ENCODE results near the gene BMPR1A. TPM values are rescaled to one million over a fixed set of nuclear protein-coding genes. Genes with fewer than 3 reads are reported as not detected.

BMPR1A gene
- polyA plus RNA-seq, 2 of the 4 experiments (the other 2 are of a cell fraction) = 25.5 to 39.0 TPM

GRCh38 chr10:86922553-86922961 lies 166.1 kb downstream of the BMPR1A start (continued):
- no peak for TF ChIP-seq HMGXB4 (CRISPR knock-in tag; IDR thresholded peaks at IDR 0.05; ENCODE audit: borderline replicate concordance)

- POLR2A ChIA-PET = no interaction called here
- Histone ChIP-seq H3K4me2 (no peak overlapping the region), H3K4me3 (no peak overlapping the region), H3K9me3 (no peaks in the 10 kb centered on the region), H3K27ac (no peak overlapping the region), H3K4me1 (peaks cover 3% of the 10 kb centered on the region; the same call in 1 of the 3 replicates)
- ATAC-seq = no peak; a peak in 1 of 6 replicates
- TF ChIP-seq ZNF302 (CRISPR knock-in tag; IDR thresholded peaks at IDR 0.05) (no peak), ATOH8 (CRISPR knock-in tag; IDR thresholded peaks at IDR 0.05; ENCODE audit: low read depth) (no peak), ELK1 (IDR thresholded peaks at IDR 0.05; ENCODE audit: low read depth, low read length) (no peak), PHF8 (IDR thresholded peaks at IDR 0.05; ENCODE audit: borderline replicate concordance, low read depth) (no peak), RARB (CRISPR knock-in tag; IDR thresholded peaks at IDR 0.05) (no peak), GATA3 (IDR thresholded peaks at IDR 0.05; ENCODE audit: borderline replicate concordance) (no peak), HOXB5 (CRISPR knock-in tag; IDR thresholded peaks at IDR 0.05) (no peak), NPAS2 (CRISPR knock-in tag; IDR thresholded peaks at IDR 0.05; ENCODE audit: borderline replicate concordance) (no peak), SREBF2 (IDR thresholded peaks at IDR 0.05) (no peak), KDM1A (IDR thresholded peaks at IDR 0.05; ENCODE audit: low read depth) (no peak), HOXA7 (CRISPR knock-in tag; IDR thresholded peaks at IDR 0.05) (no peak), CEBPB (IDR thresholded peaks at IDR 0.05) (no peak), HOXB13 (CRISPR knock-in tag; IDR thresholded peaks at IDR 0.05; ENCODE audit: low read depth) (no peak), CBX2 (IDR thresholded peaks at IDR 0.05; ENCODE audit: borderline replicate concordance, low read depth) (no peak), REST (IDR thresholded peaks at IDR 0.05) (no peak), RAD21 (conservative IDR thresholded peaks at IDR 0.05 in 1 of 2, IDR thresholded peaks at IDR 0.05 in 1 of 2) (no peak), USF2 (IDR thresholded peaks at IDR 0.05) (no peak)
- CTCF ChIA-PET = interaction anchor here (0.6 to 1.4 kb wide), 3 partner anchors 10 to 985 kb away, joined by 4 to 8 read pairs (median 4); no protein-coding TSS in a partner anchor
- DNase-seq (ENCODE audit: low read depth in 1 of 2, low spot score in 1 of 2) = no peak
- no peak for FAIRE-seq
- WGBS (ENCODE audit: missing lambda C conversion rate) = 90% methylated on average over 15 of the region's 15 CpGs
Observed at GRCh38 chr10:86929468-86930380, 173.3 kb downstream of the BMPR1A start.
